SK-N-SH treated with all-trans-retinoic acid at 6 μM for 48 hours (cell line): ENCODE data around the gene TNIP1.

Experiments
- ARNTL ChIP-seq: fragments of 450-650 bp; formaldehyde crosslinking; IDR thresholded peaks from 2 replicates; pipeline ENCODE4 v1.5.0; 2020; ENCODE audit warnings: low read depth, mild to moderate bottlenecking, moderate library complexity, borderline replicate concordance
- GLIS3 ChIP-seq: fragments of 250-450 bp; sonication (Bioruptor Pico); IDR thresholded peaks from 2 replicates; pipeline ENCODE4 v1.5.0; 2020; ENCODE audit warnings: mild to moderate bottlenecking, moderate library complexity
- ZFP30 ChIP-seq: fragments of 450-650 bp; formaldehyde crosslinking; IDR thresholded peaks from 2 replicates; pipeline ENCODE4 v1.5.0; 2022; ENCODE audit warnings: mild to moderate bottlenecking, moderate library complexity
- ZNF565 ChIP-seq: fragments of 450-650 bp; formaldehyde crosslinking; conservative IDR thresholded peaks from 2 replicates; pipeline ENCODE4 v1.5.0; 2020; ENCODE audit warnings: low read depth, mild to moderate bottlenecking, moderate library complexity
- TF ChIP-seq, protein P1 (sequence below): fragments of 250-450 bp; sonication (Bioruptor Pico); IDR thresholded peaks from 2 replicates; pipeline ENCODE4 v1.5.0; 2020; ENCODE audit warnings: mild to moderate bottlenecking, moderate library complexity

DNA sequence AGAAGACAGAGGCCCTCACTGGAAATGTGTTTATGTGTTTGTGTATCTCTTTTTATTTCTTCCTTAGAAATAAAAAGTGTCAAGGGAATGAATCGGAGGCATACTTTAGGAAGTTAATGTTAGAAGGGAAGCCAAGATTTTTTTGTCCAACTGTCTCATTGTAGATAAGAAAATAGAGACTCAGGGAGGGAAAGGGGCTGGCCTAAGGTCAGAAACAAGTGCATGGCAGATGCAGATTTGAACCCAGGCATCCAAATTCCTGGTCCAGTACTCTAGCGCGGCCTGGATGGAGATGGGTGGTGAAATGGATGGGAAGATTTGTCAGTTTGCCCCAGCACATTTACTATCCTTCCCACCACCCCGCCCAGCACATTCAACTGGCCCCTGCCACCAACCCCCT is 19.8 kb upstream of the TNIP1 start:
- TF ChIP-seq GLIS3 (no peak), ZNF565 (no peak), ARNTL (CRISPR knock-in tag) (no peak), ZFP30 (CRISPR knock-in tag) (no peak)
- TF ChIP-seq, protein P1, sequence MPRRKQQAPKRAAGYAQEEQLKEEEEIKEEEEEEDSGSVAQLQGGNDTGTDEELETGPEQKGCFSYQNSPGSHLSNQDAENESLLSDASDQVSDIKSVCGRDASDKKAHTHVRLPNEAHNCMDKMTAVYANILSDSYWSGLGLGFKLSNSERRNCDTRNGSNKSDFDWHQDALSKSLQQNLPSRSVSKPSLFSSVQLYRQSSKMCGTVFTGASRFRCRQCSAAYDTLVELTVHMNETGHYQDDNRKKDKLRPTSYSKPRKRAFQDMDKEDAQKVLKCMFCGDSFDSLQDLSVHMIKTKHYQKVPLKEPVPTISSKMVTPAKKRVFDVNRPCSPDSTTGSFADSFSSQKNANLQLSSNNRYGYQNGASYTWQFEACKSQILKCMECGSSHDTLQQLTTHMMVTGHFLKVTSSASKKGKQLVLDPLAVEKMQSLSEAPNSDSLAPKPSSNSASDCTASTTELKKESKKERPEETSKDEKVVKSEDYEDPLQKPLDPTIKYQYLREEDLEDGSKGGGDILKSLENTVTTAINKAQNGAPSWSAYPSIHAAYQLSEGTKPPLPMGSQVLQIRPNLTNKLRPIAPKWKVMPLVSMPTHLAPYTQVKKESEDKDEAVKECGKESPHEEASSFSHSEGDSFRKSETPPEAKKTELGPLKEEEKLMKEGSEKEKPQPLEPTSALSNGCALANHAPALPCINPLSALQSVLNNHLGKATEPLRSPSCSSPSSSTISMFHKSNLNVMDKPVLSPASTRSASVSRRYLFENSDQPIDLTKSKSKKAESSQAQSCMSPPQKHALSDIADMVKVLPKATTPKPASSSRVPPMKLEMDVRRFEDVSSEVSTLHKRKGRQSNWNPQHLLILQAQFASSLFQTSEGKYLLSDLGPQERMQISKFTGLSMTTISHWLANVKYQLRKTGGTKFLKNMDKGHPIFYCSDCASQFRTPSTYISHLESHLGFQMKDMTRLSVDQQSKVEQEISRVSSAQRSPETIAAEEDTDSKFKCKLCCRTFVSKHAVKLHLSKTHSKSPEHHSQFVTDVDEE (CRISPR knock-in tag) = no peak
